ENCODE results near the gene MAMSTR. TPM values are rescaled to one million over a fixed set of nuclear protein-coding genes. Genes with fewer than 3 reads are reported as not detected.
"Not testable (repeated sequence)": the region's sequence is repeated elsewhere in the genome, so short reads cannot be mapped to it uniquely, and the experiment has no call there.

Gene MAMSTR
- polyA plus RNA-seq, 4 donors, result 0.89 to 7.7 (median 1.1) TPM; not detected in 1

- Histone ChIP-seq H3K27ac (ENCODE audit: low read depth in 1 of 3, low read length in 2 of 3) (no peak overlapping the region), H3K4me3 (ENCODE audit: low read depth in 1 of 3, low read length in 3 of 3) (no peak overlapping the region), H3K27me3 (ENCODE audit: control insufficient read depth in 3 of 3, insufficient read depth in 3 of 3, low read length in 3 of 3) (no peaks in the 10 kb centered on the region), H3K9me3 (ENCODE audit: control insufficient read depth in 2 of 2, insufficient read depth in 1 of 2, low read depth in 1 of 2, low read length in 1 of 2) (peaks cover 0 to 13% of the 10 kb centered on the region in 2 donors), H3K4me1 (ENCODE audit: control insufficient read depth in 3 of 3, insufficient read depth in 2 of 3, low read depth in 1 of 3, low read length in 2 of 3) (peaks cover 0 to 12% (median 8%) of the 10 kb centered on the region in 3 donors), H3K36me3 (ENCODE audit: control insufficient read depth in 3 of 3, insufficient read depth in 2 of 3, low read depth in 1 of 3, low read length in 3 of 3) (peaks cover 2 to 26% (median 2%) of the 10 kb centered on the region in 3 donors)
- DNase-seq (no peak), FAIRE-seq (no peak)
- WGBS, 3 donors, result 72 to 88% (median 78%) methylated on average over 11 of the region's 11 CpGs
Measured at GRCh38 chr19:48708471-48708870, 11.1 kb downstream of the MAMSTR start.

- 37 to 65% (median 49%) methylated on average over 2 of the region's 2 CpGs for WGBS, 3 donors
- H3K4me3 ChIP-seq (ENCODE audit: low read depth in 1 of 3, low read length in 3 of 3), result no peak overlapping the region
- peaks cover 0 to 2% (median 0%) of the 10 kb centered on the region in 3 donors for H3K4me1 ChIP-seq (ENCODE audit: control insufficient read depth in 3 of 3, insufficient read depth in 2 of 3, low read depth in 1 of 3, low read length in 2 of 3)
- H3K27me3 ChIP-seq (ENCODE audit: control insufficient read depth in 3 of 3, insufficient read depth in 3 of 3, low read length in 3 of 3), result no peaks in the 10 kb centered on the region
- FAIRE-seq (no peak), DNase-seq (peak in 1 of 2 donors; percentile 48)
- peaks cover 4 to 42% (median 5%) of the 10 kb centered on the region in 3 donors for H3K36me3 ChIP-seq (ENCODE audit: control insufficient read depth in 3 of 3, insufficient read depth in 2 of 3, low read depth in 1 of 3, low read length in 3 of 3)
- H3K9me3 ChIP-seq (ENCODE audit: control insufficient read depth in 2 of 2, insufficient read depth in 1 of 2, low read depth in 1 of 2, low read length in 1 of 2), result peaks cover 0 to 16% of the 10 kb centered on the region in 2 donors
- H3K27ac ChIP-seq (ENCODE audit: low read depth in 1 of 3, low read length in 2 of 3), result no peak overlapping the region
Measured at GRCh38 chr19:48705431-48705830, 14.1 kb downstream of the MAMSTR start.

GRCh38 chr19:48703316-48703715, 16.2 kb downstream of the MAMSTR start:
- Histone ChIP-seq H3K4me3 (ENCODE audit: low read depth in 1 of 3, low read length in 3 of 3) (no peak overlapping the region), H3K36me3 (ENCODE audit: control insufficient read depth in 3 of 3, insufficient read depth in 2 of 3, low read depth in 1 of 3, low read length in 3 of 3) (peaks cover 4 to 52% (median 5%) of the 10 kb centered on the region in 3 donors), H3K4me1 (ENCODE audit: control insufficient read depth in 3 of 3, insufficient read depth in 2 of 3, low read depth in 1 of 3, low read length in 2 of 3) (peaks cover 0 to 5% (median 0%) of the 10 kb centered on the region in 3 donors), H3K9me3 (ENCODE audit: control insufficient read depth in 2 of 2, insufficient read depth in 1 of 2, low read depth in 1 of 2, low read length in 1 of 2) (peaks cover 0 to 13% of the 10 kb centered on the region in 2 donors), H3K27me3 (ENCODE audit: control insufficient read depth in 3 of 3, insufficient read depth in 3 of 3, low read length in 3 of 3) (no peaks in the 10 kb centered on the region), H3K27ac (ENCODE audit: low read depth in 1 of 3, low read length in 2 of 3) (no peak overlapping the region)
- no peak for FAIRE-seq
- WGBS, 3 donors, result 94 to 95% (median 95%) methylated on average over 23 of the region's 23 CpGs
- no peak for DNase-seq

GRCh38 chr19:48702701-48703100, 16.8 kb downstream of the MAMSTR start:
- Histone ChIP-seq H3K36me3 (ENCODE audit: control insufficient read depth in 3 of 3, insufficient read depth in 2 of 3, low read depth in 1 of 3, low read length in 3 of 3) (peaks cover 4 to 57% (median 5%) of the 10 kb centered on the region in 3 donors), H3K27ac (ENCODE audit: low read depth in 1 of 3, low read length in 2 of 3) (no peak overlapping the region), H3K4me1 (ENCODE audit: control insufficient read depth in 3 of 3, insufficient read depth in 2 of 3, low read depth in 1 of 3, low read length in 2 of 3) (peaks cover 0 to 10% (median 0%) of the 10 kb centered on the region in 3 donors), H3K4me3 (ENCODE audit: low read depth in 1 of 3, low read length in 3 of 3) (no peak overlapping the region), H3K27me3 (ENCODE audit: control insufficient read depth in 3 of 3, insufficient read depth in 3 of 3, low read length in 3 of 3) (no peaks in the 10 kb centered on the region), H3K9me3 (ENCODE audit: control insufficient read depth in 2 of 2, insufficient read depth in 1 of 2, low read depth in 1 of 2, low read length in 1 of 2) (peaks cover 0 to 13% of the 10 kb centered on the region in 2 donors)
- FAIRE-seq (no peak), DNase-seq (no peak)
- WGBS, 3 donors, result 92 to 96% (median 93%) methylated on average over 13 of the region's 13 CpGs

- Histone ChIP-seq H3K4me1 (ENCODE audit: control insufficient read depth in 3 of 3, insufficient read depth in 2 of 3, low read depth in 1 of 3, low read length in 2 of 3) (peaks cover 0 to 19% (median 0%) of the 10 kb centered on the region in 3 donors), H3K9me3 (ENCODE audit: control insufficient read depth in 2 of 2, insufficient read depth in 1 of 2, low read depth in 1 of 2, low read length in 1 of 2) (peaks cover 0 to 14% of the 10 kb centered on the region in 2 donors), H3K36me3 (ENCODE audit: control insufficient read depth in 3 of 3, insufficient read depth in 2 of 3, low read depth in 1 of 3, low read length in 3 of 3) (peaks cover 2 to 42% (median 3%) of the 10 kb centered on the region in 3 donors), H3K27me3 (ENCODE audit: control insufficient read depth in 3 of 3, insufficient read depth in 3 of 3, low read length in 3 of 3) (peaks cover 0 to 8% (median 0%) of the 10 kb centered on the region in 3 donors), H3K27ac (ENCODE audit: low read depth in 1 of 3, low read length in 2 of 3) (peak overlapping the region; percentile 22 to 44 (median 29)), H3K4me3 (ENCODE audit: low read depth in 1 of 3, low read length in 3 of 3) (peak overlapping the region in 2 of 3 donors; percentile 60 to 96)
- FAIRE-seq (no peak), DNase-seq (peak in 1 of 2 donors; percentile 73)
- 15 to 38% (median 25%) methylated on average over 4 of the region's 4 CpGs for WGBS, 3 donors
Measured at GRCh38 chr19:48698046-48698445, 21.5 kb downstream of the MAMSTR start.

GRCh38 chr19:48696353-48697010, 23.0 kb downstream of the MAMSTR start:
- Histone ChIP-seq H3K27ac (ENCODE audit: low read depth in 1 of 3, low read length in 2 of 3) (peak overlapping the region; percentile 80 to 97 (median 91)), H3K9me3 (ENCODE audit: control insufficient read depth in 2 of 2, insufficient read depth in 1 of 2, low read depth in 1 of 2, low read length in 1 of 2) (peaks cover 0 to 10% of the 10 kb centered on the region in 2 donors), H3K36me3 (ENCODE audit: control insufficient read depth in 3 of 3, insufficient read depth in 2 of 3, low read depth in 1 of 3, low read length in 3 of 3) (peaks cover 0 to 30% (median 0%) of the 10 kb centered on the region in 3 donors), H3K27me3 (ENCODE audit: control insufficient read depth in 3 of 3, insufficient read depth in 3 of 3, low read length in 3 of 3) (peaks cover 0 to 8% (median 0%) of the 10 kb centered on the region in 3 donors), H3K4me1 (ENCODE audit: control insufficient read depth in 3 of 3, insufficient read depth in 2 of 3, low read depth in 1 of 3, low read length in 2 of 3) (peaks cover 0 to 19% (median 0%) of the 10 kb centered on the region in 3 donors), H3K4me3 (ENCODE audit: low read depth in 1 of 3, low read length in 3 of 3) (peak overlapping the region; percentile 54 to 96 (median 60))
- FAIRE-seq (no peak), DNase-seq (peak; percentile 53 to 76)
- WGBS, 3 donors, result 3 to 9% (median 6%) methylated on average over 34 of the region's 34 CpGs

GRCh38 chr19:48695743-48696352, 23.7 kb downstream of the MAMSTR start, which contains the start of gene FUT2:
Gene FUT2 (plus strand): TSS chr19:48695971. CDS start chr19:48702957, 6,986 bp downstream.
- FAIRE-seq (no peak), DNase-seq (peak; percentile 96 to 97)
- Histone ChIP-seq H3K27me3 (ENCODE audit: control insufficient read depth in 3 of 3, insufficient read depth in 3 of 3, low read length in 3 of 3) (peaks cover 0 to 8% (median 0%) of the 10 kb centered on the region in 3 donors), H3K4me3 (ENCODE audit: low read depth in 1 of 3, low read length in 3 of 3) (peak within 1 kb of the TSS; percentile 54 to 96 (median 60)), H3K9me3 (ENCODE audit: control insufficient read depth in 2 of 2, insufficient read depth in 1 of 2, low read depth in 1 of 2, low read length in 1 of 2) (peaks cover 0 to 10% of the 10 kb centered on the region in 2 donors), H3K36me3 (ENCODE audit: control insufficient read depth in 3 of 3, insufficient read depth in 2 of 3, low read depth in 1 of 3, low read length in 3 of 3) (peaks cover 0 to 24% (median 0%) of the 10 kb centered on the region in 3 donors), H3K27ac (ENCODE audit: low read depth in 1 of 3, low read length in 2 of 3) (peak within 1 kb of the TSS; percentile 80 to 97 (median 91)), H3K4me1 (ENCODE audit: control insufficient read depth in 3 of 3, insufficient read depth in 2 of 3, low read depth in 1 of 3, low read length in 2 of 3) (peaks cover 0 to 19% (median 0%) of the 10 kb centered on the region in 3 donors)
- WGBS, 3 donors, result 15 to 38% (median 25%) methylated on average over 14 to 16 of the region's 16 CpGs

GRCh38 chr19:48693629-48694028, 25.9 kb downstream of the MAMSTR start:
- H3K27ac ChIP-seq (ENCODE audit: low read depth in 1 of 3, low read length in 2 of 3); DNase-seq; H3K4me3 ChIP-seq (ENCODE audit: low read depth in 1 of 3, low read length in 3 of 3); FAIRE-seq; H3K27me3 ChIP-seq (ENCODE audit: control insufficient read depth in 3 of 3, insufficient read depth in 3 of 3, low read length in 3 of 3): not testable (repeated sequence)
- Histone ChIP-seq H3K36me3 (ENCODE audit: control insufficient read depth in 3 of 3, insufficient read depth in 2 of 3, low read depth in 1 of 3, low read length in 3 of 3) (peaks cover 0 to 13% (median 0%) of the 10 kb centered on the region in 3 donors), H3K4me1 (ENCODE audit: control insufficient read depth in 3 of 3, insufficient read depth in 2 of 3, low read depth in 1 of 3, low read length in 2 of 3) (peaks cover 0 to 22% (median 0%) of the 10 kb centered on the region in 3 donors), H3K9me3 (ENCODE audit: control insufficient read depth in 2 of 2, insufficient read depth in 1 of 2, low read depth in 1 of 2, low read length in 1 of 2) (peaks cover 0 to 10% of the 10 kb centered on the region in 2 donors)
- WGBS, 3 donors, result 84 to 95% (median 93%) methylated on average over 9 of the region's 9 CpGs
